C4-2B (cell line): ENCODE results near the gene KNTC1.

Experiments used
- CTCF ChIP-seq: fragments of 450-650 bp; conservative IDR thresholded peaks from 2 replicates; pipeline ENCODE4 v1.5.1; 2017; ENCODE audit warnings: mild to moderate bottlenecking
- ZFX ChIP-seq: fragments of 450-650 bp; IDR thresholded peaks from 2 replicates; pipeline ENCODE4 v1.6.1; 2017

- no peak for TF ChIP-seq CTCF
- no peak for TF ChIP-seq ZFX
Measured at GRCh38 chr12:122584177-122584863, 57.3 kb downstream of the KNTC1 start.
